CD4-positive, alpha-beta T cell treated with Interleukin-17A for 4 hours (primary cell): Measurements from ENCODE around the gene IDNK.
"Not testable (repeated sequence)": the region's sequence is repeated elsewhere in the genome, so short reads cannot be mapped to it uniquely, and the experiment has no call there.

Experiments
- DNase-seq: peaks from one replicate; pipeline ENCODE4 v3.0.0-alpha.2; 2020; ENCODE audit warnings: mixed read lengths

IDNK gene

GRCh38 chr9:83622939-83623678, at the start of gene IDNK:
IDNK (plus strand) TSS chr9:83623143; CDS start chr9:83623172, 29 bp downstream.
- DNase-seq, result peak; percentile 74

- DNase-seq, result no peak
Measured at GRCh38 chr9:83574482-83574881, 48.5 kb upstream of the IDNK start.

- DNase-seq, result no peak
Measured at GRCh38 chr9:83582029-83582428, 40.9 kb upstream of the IDNK start.

GRCh38 chr9:83583151-83584014, 39.6 kb upstream of the IDNK start:
- peak; percentile 45 for DNase-seq

- no peak for DNase-seq
Measured at GRCh38 chr9:83584995-83585394, 37.9 kb upstream of the IDNK start.

GRCh38 chr9:83588256-83588655, 34.7 kb upstream of the IDNK start:
- no peak for DNase-seq

- DNase-seq, result peak; percentile 43
Measured at GRCh38 chr9:83596899-83597504, 25.9 kb upstream of the IDNK start.

- no peak for DNase-seq
Measured at GRCh38 chr9:83598487-83598886, 24.5 kb upstream of the IDNK start.

GRCh38 chr9:83599071-83599470, 23.9 kb upstream of the IDNK start:
- no peak for DNase-seq

GRCh38 chr9:83601463-83601862, 21.5 kb upstream of the IDNK start:
- no peak for DNase-seq

GRCh38 chr9:83607620-83608019, 15.3 kb upstream of the IDNK start:
- not testable (repeated sequence) for DNase-seq

GRCh38 chr9:83613298-83613697, 9.6 kb upstream of the IDNK start:
- DNase-seq, result not testable (repeated sequence)

GRCh38 chr9:83617299-83617698, 5.6 kb upstream of the IDNK start:
- no peak for DNase-seq

- DNase-seq, result peak; percentile 63
Measured at GRCh38 chr9:83620841-83621636, 1.9 kb upstream of the IDNK start.

- no peak for DNase-seq
Measured at GRCh38 chr9:83622433-83622938, 457 bp upstream of the IDNK start.

- peak; percentile 14 for DNase-seq
Measured at GRCh38 chr9:83623679-83624076, 735 bp downstream of the IDNK start.

GRCh38 chr9:83625178-83625577, 2.2 kb downstream of the IDNK start:
- DNase-seq, result no peak

- no peak for DNase-seq
Measured at GRCh38 chr9:83628540-83628939, 5.6 kb downstream of the IDNK start.

- no peak for DNase-seq
Measured at GRCh38 chr9:83629433-83630104, 6.6 kb downstream of the IDNK start.

GRCh38 chr9:83630938-83631457, 8.1 kb downstream of the IDNK start:
- DNase-seq, result no peak

GRCh38 chr9:83633255-83633654, 10.3 kb downstream of the IDNK start:
- no peak for DNase-seq

- DNase-seq, result no peak
Measured at GRCh38 chr9:83633676-83634075, 10.7 kb downstream of the IDNK start.
